SK-N-SH (cell line): ENCODE results near the gene HOPX.

Source experiments
- POLR2AphosphoS5 ChIP-seq: IDR thresholded peaks from 2 replicates; pipeline ENCODE4 v1.6.1; 2012; ENCODE audit warnings: low read depth, low read length
- RFX5 ChIP-seq: IDR thresholded peaks from 2 replicates; pipeline ENCODE4 v1.6.1; 2012; ENCODE audit warnings: mild to moderate bottlenecking, improper control_type of control experiment, low read length
- SMC3 ChIP-seq: IDR thresholded peaks from 2 replicates; pipeline ENCODE4 v1.6.1; 2012; ENCODE audit warnings: low read depth, low read length, improper control_type of control experiment
- TAF1 ChIP-seq: IDR thresholded peaks from 2 replicates; pipeline ENCODE4 v1.6.1; 2012; ENCODE audit warnings: low read depth, mild to moderate bottlenecking, low read length, moderate library complexity, borderline replicate concordance
- YY1 ChIP-seq: IDR thresholded peaks from 2 replicates; pipeline ENCODE4 v1.4.0; 2012; ENCODE audit warnings: low read depth, mild to moderate bottlenecking
- TF ChIP-seq, protein P1 (sequence below): IDR thresholded peaks from 2 replicates; pipeline ENCODE4 v1.4.0; 2012; ENCODE audit warnings: low read depth, borderline replicate concordance
- TF ChIP-seq, protein P2 (sequence below): fragments of 200-600 bp; sonication (generic); IDR thresholded peaks from 2 replicates; pipeline ENCODE4 v1.6.1; 2017; ENCODE audit warnings: antibody characterized with exemption, mild to moderate bottlenecking, moderate library complexity

DNA sequence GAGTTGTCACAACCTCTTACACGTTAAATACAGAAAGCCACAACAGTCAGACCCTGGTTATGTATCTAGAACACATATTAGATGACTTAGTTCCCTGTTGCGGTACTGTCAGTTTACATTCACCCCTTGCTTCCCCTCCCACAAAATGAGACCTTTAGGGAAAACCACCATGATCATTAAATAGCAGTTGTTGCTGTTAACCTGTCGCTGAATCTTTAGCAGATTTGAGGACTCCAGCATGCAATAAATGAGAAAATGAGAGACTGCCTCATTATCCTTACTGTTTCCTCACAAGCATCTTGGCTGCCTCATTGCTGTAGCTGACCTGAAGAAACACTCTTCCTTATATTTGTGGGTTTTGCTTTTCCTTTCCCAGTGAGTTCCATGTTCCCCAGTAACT is 77.8 kb downstream of the HOPX start:
- TF ChIP-seq, protein P1, sequence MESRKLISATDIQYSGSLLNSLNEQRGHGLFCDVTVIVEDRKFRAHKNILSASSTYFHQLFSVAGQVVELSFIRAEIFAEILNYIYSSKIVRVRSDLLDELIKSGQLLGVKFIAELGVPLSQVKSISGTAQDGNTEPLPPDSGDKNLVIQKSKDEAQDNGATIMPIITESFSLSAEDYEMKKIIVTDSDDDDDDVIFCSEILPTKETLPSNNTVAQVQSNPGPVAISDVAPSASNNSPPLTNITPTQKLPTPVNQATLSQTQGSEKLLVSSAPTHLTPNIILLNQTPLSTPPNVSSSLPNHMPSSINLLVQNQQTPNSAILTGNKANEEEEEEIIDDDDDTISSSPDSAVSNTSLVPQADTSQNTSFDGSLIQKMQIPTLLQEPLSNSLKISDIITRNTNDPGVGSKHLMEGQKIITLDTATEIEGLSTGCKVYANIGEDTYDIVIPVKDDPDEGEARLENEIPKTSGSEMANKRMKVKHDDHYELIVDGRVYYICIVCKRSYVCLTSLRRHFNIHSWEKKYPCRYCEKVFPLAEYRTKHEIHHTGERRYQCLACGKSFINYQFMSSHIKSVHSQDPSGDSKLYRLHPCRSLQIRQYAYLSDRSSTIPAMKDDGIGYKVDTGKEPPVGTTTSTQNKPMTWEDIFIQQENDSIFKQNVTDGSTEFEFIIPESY: no peak
- TF ChIP-seq RFX5: no peak
- TF ChIP-seq TAF1: no peak
- no peak for TF ChIP-seq POLR2AphosphoS5
- TF ChIP-seq, protein P2, sequence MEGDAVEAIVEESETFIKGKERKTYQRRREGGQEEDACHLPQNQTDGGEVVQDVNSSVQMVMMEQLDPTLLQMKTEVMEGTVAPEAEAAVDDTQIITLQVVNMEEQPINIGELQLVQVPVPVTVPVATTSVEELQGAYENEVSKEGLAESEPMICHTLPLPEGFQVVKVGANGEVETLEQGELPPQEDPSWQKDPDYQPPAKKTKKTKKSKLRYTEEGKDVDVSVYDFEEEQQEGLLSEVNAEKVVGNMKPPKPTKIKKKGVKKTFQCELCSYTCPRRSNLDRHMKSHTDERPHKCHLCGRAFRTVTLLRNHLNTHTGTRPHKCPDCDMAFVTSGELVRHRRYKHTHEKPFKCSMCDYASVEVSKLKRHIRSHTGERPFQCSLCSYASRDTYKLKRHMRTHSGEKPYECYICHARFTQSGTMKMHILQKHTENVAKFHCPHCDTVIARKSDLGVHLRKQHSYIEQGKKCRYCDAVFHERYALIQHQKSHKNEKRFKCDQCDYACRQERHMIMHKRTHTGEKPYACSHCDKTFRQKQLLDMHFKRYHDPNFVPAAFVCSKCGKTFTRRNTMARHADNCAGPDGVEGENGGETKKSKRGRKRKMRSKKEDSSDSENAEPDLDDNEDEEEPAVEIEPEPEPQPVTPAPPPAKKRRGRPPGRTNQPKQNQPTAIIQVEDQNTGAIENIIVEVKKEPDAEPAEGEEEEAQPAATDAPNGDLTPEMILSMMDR: no peak
- TF ChIP-seq YY1: no peak
- no peak for TF ChIP-seq SMC3
